ENCODE measurements around the gene CA14. TPM values are rescaled to one million over a fixed set of nuclear protein-coding genes. Genes with fewer than 3 reads are reported as not detected.

The CA14 gene
- total and polyA plus RNA-seq, 9 donors: 1.9 to 7.9 (median 4.0) TPM

GRCh38 chr1:150273311-150273710, 15.7 kb downstream of the CA14 start:
- no peak for DNase-seq
- Histone ChIP-seq H3K36me3 (ENCODE audit: control insufficient read depth, insufficient read depth, low read length) (no peaks in the 10 kb centered on the region), H3K9me3 (replicated peaks; ENCODE audit: control insufficient read depth, low read depth, low read length) (no peaks in the 10 kb centered on the region), H3K27me3 (ENCODE audit: control insufficient read depth, insufficient read depth, low read length) (no peaks in the 10 kb centered on the region), H3K27ac (ENCODE audit: low read length) (peak overlapping the region; percentile 84), H3K4me3 (ENCODE audit: low read length) (peak overlapping the region; percentile 47), H3K4me1 (ENCODE audit: control insufficient read depth, insufficient read depth, low read length) (peaks cover 25% of the 10 kb centered on the region)
- WGBS (ENCODE audit: insufficient coverage): no CpG with 5 or more reads among the region's 1 CpG

DNA sequence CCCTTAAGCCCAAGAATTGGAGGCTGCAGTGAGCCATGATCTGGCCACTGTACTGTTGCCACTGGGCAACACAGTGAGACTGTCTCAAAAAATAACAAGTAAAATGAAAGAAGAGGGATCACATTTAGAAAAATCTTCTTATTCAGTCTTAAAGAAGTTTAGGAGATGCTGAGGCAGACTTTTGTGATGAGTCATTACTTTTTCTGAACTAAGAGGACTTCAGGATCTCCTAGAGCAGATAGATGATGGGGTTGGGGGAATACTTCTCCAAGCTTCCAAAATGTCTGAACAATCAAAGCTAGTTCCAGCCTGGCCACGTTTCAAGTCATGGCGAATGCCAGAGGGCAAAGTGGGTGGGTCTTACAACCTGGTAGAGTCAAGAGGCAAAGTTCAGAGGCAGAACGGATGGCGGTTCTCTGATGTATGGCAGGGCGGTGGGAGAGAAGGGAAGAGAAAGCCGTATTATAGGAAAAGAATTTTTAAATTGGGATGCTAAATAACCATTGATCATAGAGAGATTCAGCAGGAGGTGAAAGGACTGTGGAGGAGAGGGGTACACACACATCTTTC, 22.6 kb downstream of the CA14 start:
- DNase-seq: no peak
- no peaks in the 10 kb centered on the region for H3K9me3 ChIP-seq (replicated peaks; ENCODE audit: control insufficient read depth, low read depth, low read length)
- no peak overlapping the region for H3K4me3 ChIP-seq (ENCODE audit: low read length)
- peaks cover 8% of the 10 kb centered on the region for H3K27me3 ChIP-seq (ENCODE audit: control insufficient read depth, insufficient read depth, low read length)
- peaks cover 22% of the 10 kb centered on the region for H3K4me1 ChIP-seq (ENCODE audit: control insufficient read depth, insufficient read depth, low read length)
- no peak overlapping the region for H3K27ac ChIP-seq (ENCODE audit: low read length)
- 86% methylated on average over 4 of the region's 6 CpGs for WGBS (ENCODE audit: insufficient coverage)
- peaks cover 7% of the 10 kb centered on the region for H3K36me3 ChIP-seq (ENCODE audit: control insufficient read depth, insufficient read depth, low read length)

GRCh38 chr1:150281221-150281757, 23.7 kb downstream of the CA14 start:
- 4% methylated on average over 11 of the region's 15 CpGs for WGBS (ENCODE audit: insufficient coverage)
- peak; percentile 80 for DNase-seq
- peak overlapping the region; percentile 79 for H3K27ac ChIP-seq (ENCODE audit: low read length)
- peaks cover 22% of the 10 kb centered on the region for H3K4me1 ChIP-seq (ENCODE audit: control insufficient read depth, insufficient read depth, low read length)
- H3K9me3 ChIP-seq (replicated peaks; ENCODE audit: control insufficient read depth, low read depth, low read length): no peaks in the 10 kb centered on the region
- H3K4me3 ChIP-seq (ENCODE audit: low read length): peak overlapping the region; percentile 49
- peaks cover 8% of the 10 kb centered on the region for H3K27me3 ChIP-seq (ENCODE audit: control insufficient read depth, insufficient read depth, low read length)
- H3K36me3 ChIP-seq (ENCODE audit: control insufficient read depth, insufficient read depth, low read length): peaks cover 7% of the 10 kb centered on the region

DNA sequence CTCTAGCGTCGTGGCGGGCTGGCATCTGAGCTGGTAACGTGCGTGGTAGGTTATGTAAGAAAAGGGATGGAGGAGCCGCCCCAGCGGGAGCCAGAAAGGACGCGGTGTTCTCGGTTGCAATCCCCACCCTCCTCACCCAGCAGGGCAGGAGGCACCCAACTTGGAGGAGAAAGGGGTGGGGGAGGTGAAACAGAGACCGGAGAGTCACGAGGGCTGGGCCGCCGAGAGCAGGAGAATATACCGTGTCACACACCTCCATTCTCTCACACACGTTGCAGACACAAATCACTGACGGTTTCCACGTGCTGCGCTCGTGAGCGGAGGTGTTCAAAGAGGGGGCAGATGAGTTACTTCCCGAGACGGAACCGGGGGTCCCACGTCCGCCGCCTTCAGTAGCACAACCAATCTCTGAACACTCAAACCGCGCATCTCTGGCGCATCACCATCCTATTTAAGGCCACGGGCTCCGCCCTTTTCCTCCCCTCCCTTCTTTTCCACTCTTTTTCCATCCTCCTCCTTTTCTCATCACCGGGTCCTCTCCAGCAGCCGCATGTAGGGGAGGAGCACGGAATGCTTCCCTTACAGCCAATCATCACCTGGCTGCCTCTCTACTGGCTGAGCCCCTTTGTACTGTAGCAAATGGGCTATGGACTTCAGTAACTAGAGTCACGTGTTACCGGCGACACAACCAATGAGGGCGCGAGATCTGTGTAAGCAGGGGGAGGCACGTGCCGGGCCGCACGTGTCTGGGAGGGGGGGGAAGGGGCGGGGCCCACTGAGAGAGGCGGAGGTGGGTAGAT, 24.4 kb downstream of the CA14 start, which contains the start of gene CIART:
TSS of gene CIART (plus strand) at position 797 of the 800 bp plus-strand sequence. CDS start 714 bp downstream, outside the sequence.
- Histone ChIP-seq H3K27ac (ENCODE audit: low read length) (peak within 1 kb of the TSS; percentile 79), H3K36me3 (ENCODE audit: control insufficient read depth, insufficient read depth, low read length) (peaks cover 7% of the 10 kb centered on the region)
- WGBS (ENCODE audit: insufficient coverage): under 1% methylated on average over 28 of the region's 46 CpGs

GRCh38 chr1:150282558-150282958, 25.0 kb downstream of the CA14 start:
- peak overlapping the region; percentile 8 for H3K27ac ChIP-seq (ENCODE audit: low read length)
- H3K27me3 ChIP-seq (ENCODE audit: control insufficient read depth, insufficient read depth, low read length): peaks cover 8% of the 10 kb centered on the region
- WGBS (ENCODE audit: insufficient coverage): under 1% methylated on average over 21 of the region's 21 CpGs
- peaks cover 22% of the 10 kb centered on the region for H3K4me1 ChIP-seq (ENCODE audit: control insufficient read depth, insufficient read depth, low read length)
- DNase-seq: no peak
- H3K36me3 ChIP-seq (ENCODE audit: control insufficient read depth, insufficient read depth, low read length): peaks cover 7% of the 10 kb centered on the region
- peak overlapping the region; percentile 49 for H3K4me3 ChIP-seq (ENCODE audit: low read length)
- no peaks in the 10 kb centered on the region for H3K9me3 ChIP-seq (replicated peaks; ENCODE audit: control insufficient read depth, low read depth, low read length)

More for the DNA sequence above, 24.4 kb downstream of the CA14 start, which contains the start of gene CIART:
- Histone ChIP-seq H3K4me1 (ENCODE audit: control insufficient read depth, insufficient read depth, low read length) (peaks cover 22% of the 10 kb centered on the region), H3K4me3 (ENCODE audit: low read length) (peak within 1 kb of the TSS; percentile 49), H3K27me3 (ENCODE audit: control insufficient read depth, insufficient read depth, low read length) (peaks cover 8% of the 10 kb centered on the region), H3K9me3 (replicated peaks; ENCODE audit: control insufficient read depth, low read depth, low read length) (no peaks in the 10 kb centered on the region)
- peak; percentile 99 for DNase-seq

DNA sequence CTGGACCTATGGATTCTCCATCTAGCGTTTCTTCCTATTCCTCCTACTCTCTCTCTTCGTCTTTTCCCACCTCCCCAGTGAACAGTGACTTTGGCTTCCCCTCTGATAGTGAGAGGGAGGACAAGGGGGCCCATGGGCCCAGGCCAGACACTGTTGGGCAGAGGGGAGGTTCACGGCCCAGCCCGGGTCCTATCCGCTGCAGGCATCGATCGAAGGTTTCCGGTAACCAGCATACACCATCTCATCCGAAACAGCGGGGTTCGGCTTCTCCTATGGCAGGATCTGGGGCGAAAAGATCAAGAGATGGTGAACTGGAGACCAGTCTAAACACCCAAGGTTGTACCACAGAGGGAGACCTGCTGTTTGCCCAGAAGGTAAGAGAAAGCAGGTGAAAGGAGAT, 25.7 kb downstream of the CA14 start:
- peaks cover 22% of the 10 kb centered on the region for H3K4me1 ChIP-seq (ENCODE audit: control insufficient read depth, insufficient read depth, low read length)
- no peaks in the 10 kb centered on the region for H3K9me3 ChIP-seq (replicated peaks; ENCODE audit: control insufficient read depth, low read depth, low read length)
- peaks cover 8% of the 10 kb centered on the region for H3K27me3 ChIP-seq (ENCODE audit: control insufficient read depth, insufficient read depth, low read length)
- H3K36me3 ChIP-seq (ENCODE audit: control insufficient read depth, insufficient read depth, low read length): peaks cover 7% of the 10 kb centered on the region
- no peak overlapping the region for H3K27ac ChIP-seq (ENCODE audit: low read length)
- peak overlapping the region; percentile 49 for H3K4me3 ChIP-seq (ENCODE audit: low read length)
- no peak for DNase-seq
- WGBS (ENCODE audit: insufficient coverage): 80% methylated on average over 4 of the region's 12 CpGs

- Histone ChIP-seq H3K9me3 (replicated peaks; ENCODE audit: control insufficient read depth, low read depth, low read length) (no peaks in the 10 kb centered on the region), H3K27ac (ENCODE audit: low read length) (no peak overlapping the region), H3K4me1 (ENCODE audit: control insufficient read depth, insufficient read depth, low read length) (peaks cover 2% of the 10 kb centered on the region), H3K36me3 (ENCODE audit: control insufficient read depth, insufficient read depth, low read length) (peaks cover 4% of the 10 kb centered on the region), H3K4me3 (ENCODE audit: low read length) (no peak overlapping the region), H3K27me3 (ENCODE audit: control insufficient read depth, insufficient read depth, low read length) (no peaks in the 10 kb centered on the region)
- 67% methylated on average over 1 of the region's 1 CpG for WGBS (ENCODE audit: insufficient coverage)
- DNase-seq: no peak
These were observed 30.8 kb downstream of the CA14 start for GRCh38 chr1:150288382-150288781.

DNA sequence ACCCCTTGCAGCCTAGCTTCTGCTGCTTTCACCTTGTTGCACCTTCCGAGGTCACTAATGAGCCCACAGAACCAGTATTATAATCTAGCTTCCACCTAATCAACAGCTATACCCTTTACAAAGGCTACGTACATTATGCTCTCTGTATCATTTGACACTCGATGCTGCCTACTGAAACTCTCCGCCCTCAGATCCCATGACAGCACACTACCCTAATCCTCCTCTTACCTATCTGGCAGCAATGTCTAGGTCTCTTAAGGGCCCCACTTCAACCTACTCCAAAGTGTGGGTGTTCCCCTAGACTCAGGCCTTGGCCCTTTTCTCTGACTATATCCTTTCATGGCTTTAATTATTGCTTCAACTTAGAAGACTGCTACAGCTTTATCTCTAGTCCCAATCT, 31.2 kb downstream of the CA14 start:
- no peaks in the 10 kb centered on the region for H3K27me3 ChIP-seq (ENCODE audit: control insufficient read depth, insufficient read depth, low read length)
- no peak overlapping the region for H3K4me3 ChIP-seq (ENCODE audit: low read length)
- H3K9me3 ChIP-seq (replicated peaks; ENCODE audit: control insufficient read depth, low read depth, low read length): no peaks in the 10 kb centered on the region
- peaks cover 4% of the 10 kb centered on the region for H3K36me3 ChIP-seq (ENCODE audit: control insufficient read depth, insufficient read depth, low read length)
- H3K27ac ChIP-seq (ENCODE audit: low read length): no peak overlapping the region
- 78% methylated on average over 4 of the region's 4 CpGs for WGBS (ENCODE audit: insufficient coverage)
- no peak for DNase-seq
- H3K4me1 ChIP-seq (ENCODE audit: control insufficient read depth, insufficient read depth, low read length): peaks cover 2% of the 10 kb centered on the region

DNA sequence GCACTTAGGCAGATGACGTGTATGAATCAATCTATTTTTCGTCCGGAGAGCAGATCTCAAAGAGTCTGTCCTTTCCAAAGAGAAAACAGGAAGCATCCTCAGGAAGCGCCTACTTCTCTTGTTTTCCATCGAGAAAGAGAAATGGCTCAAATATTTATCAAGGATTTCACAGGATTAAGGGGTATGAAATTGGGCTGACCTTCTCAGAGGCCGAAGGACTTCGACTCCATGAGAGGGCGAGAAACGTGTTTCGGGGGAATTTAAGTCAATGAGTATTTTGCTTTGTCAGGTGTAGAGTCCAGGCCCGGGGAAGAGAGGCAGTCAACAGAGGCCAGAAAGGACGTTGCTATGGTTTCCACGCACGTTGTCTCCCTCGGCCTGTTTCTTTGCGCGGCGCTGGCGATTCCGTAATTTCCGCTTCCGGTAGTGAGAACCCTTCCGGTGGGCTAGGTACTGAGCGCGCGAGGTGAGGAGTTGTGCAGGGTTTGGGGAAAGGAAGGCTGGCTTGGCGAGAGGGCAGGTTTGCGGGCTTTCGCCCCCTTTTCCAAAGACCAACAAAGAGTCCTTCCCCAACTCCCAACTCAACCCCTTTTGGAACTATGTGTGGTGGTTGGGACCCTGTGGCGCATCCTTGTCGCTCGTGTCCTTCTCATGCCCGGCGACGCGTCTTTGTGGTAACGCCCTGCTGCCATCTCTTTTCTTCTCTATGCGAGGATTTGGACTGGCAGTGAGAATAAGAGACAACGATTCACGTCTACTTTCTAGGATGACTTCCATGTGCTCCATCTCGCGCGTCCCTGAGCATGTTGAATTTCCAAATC, 36.1 kb downstream of the CA14 start, which contains the start of gene MRPS21:
TSS of gene MRPS21 (plus strand) at position 429 of the 821 bp plus-strand sequence. CDS start 506 bp downstream, outside the sequence.
- H3K4me1 ChIP-seq (ENCODE audit: control insufficient read depth, insufficient read depth, low read length): peaks cover 8% of the 10 kb centered on the region
- H3K36me3 ChIP-seq (ENCODE audit: control insufficient read depth, insufficient read depth, low read length): peaks cover 27% of the 10 kb centered on the region
- peak within 1 kb of the TSS; percentile 81 for H3K4me3 ChIP-seq (ENCODE audit: low read length)
- WGBS (ENCODE audit: insufficient coverage): 9% methylated on average over 18 of the region's 43 CpGs
- no peaks in the 10 kb centered on the region for H3K27me3 ChIP-seq (ENCODE audit: control insufficient read depth, insufficient read depth, low read length)
- DNase-seq: peak; percentile 99
- H3K9me3 ChIP-seq (replicated peaks; ENCODE audit: control insufficient read depth, low read depth, low read length): no peaks in the 10 kb centered on the region
- peak within 1 kb of the TSS; percentile 90 for H3K27ac ChIP-seq (ENCODE audit: low read length)
